ENCODE data around the gene TFR2. TPM values are rescaled to one million over a fixed set of nuclear protein-coding genes. Genes with fewer than 3 reads are reported as not detected.

Gene TFR2
- total and polyA plus RNA-seq, 9 of the 15 experiments (the other 6 are each of a cell fraction or from before 2014, with no cell fraction given), result 3.8 to 123 (median 51.1) TPM

DNA sequence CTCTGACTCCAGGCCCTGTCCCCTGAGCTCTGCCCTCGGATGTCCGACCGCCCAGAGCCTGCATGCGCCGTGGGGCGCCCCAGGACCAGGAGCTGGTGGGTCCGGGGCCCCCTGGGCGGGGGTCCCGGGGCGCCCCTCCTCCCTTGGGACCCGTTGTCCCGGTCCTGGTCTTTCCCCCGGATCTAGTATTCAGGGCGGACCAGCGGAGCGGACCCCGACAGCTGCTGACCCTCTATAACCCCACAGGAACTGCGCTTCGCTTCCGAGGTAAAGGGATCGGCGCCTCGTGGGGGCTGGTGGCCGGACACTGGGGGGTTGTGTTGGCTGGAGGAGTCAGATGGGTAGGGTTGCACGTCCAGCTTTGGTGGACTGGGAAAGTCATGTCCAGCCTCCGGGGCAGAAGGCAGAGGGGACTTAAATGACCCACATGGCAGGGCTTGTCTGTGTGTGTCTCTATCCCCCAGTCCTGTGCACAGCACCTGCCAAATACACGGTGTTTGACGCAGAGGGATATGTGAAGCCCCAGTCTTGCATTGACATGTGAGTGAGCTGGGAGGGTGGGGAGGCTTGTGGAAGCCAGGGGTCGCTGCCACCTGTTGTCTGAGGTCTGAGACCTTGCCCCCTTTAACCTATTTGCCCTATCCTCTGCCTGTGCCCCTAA lies 28.5 kb downstream of the TFR2 start (continued):
- TF ChIP-seq MGA (IDR thresholded peaks at IDR 0.05), result peak; percentile 26; the same call in 1 of the 2 replicates
- TF ChIP-seq REST (IDR thresholded peaks at IDR 0.05; ENCODE audit: borderline replicate concordance), result peak; percentile 45; the same call in 1 of the 2 replicates
- TF ChIP-seq REST (CRISPR knock-in tag; IDR thresholded peaks at IDR 0.05; ENCODE audit: low read depth), result no peak
- no peak for TF ChIP-seq EP400 (IDR thresholded peaks at IDR 0.05)
- TF ChIP-seq DACH1 (IDR thresholded peaks at IDR 0.05; ENCODE audit: partially characterized antibody), result no peak
- no peak for TF ChIP-seq ZNF696 (CRISPR knock-in tag; conservative IDR thresholded peaks at IDR 0.05)
- TF ChIP-seq ZNF431 (CRISPR knock-in tag; IDR thresholded peaks at IDR 0.05), result no peak
- TF ChIP-seq SAFB (IDR thresholded peaks at IDR 0.05; ENCODE audit: borderline replicate concordance, low read depth, low read length), result no peak
- no peak for TF ChIP-seq TARDBP (IDR thresholded peaks at IDR 0.05)

Measured in K562 (cell line).